ENCODE measurements around the gene DNAJC5G.
"Not testable (repeated sequence)": the region's sequence is repeated elsewhere in the genome, so short reads cannot be mapped to it uniquely, and the experiment has no call there.

DNAJC5G gene

GRCh38 chr2:27270131-27270530, 5.1 kb upstream of the DNAJC5G start:
- DNase-seq (ENCODE audit: insufficient read length) (no peak), FAIRE-seq (no peak)
- TF ChIP-seq POLR2AphosphoS5 (IDR thresholded peaks at IDR 0.05; ENCODE audit: low read depth, low read length) (no peak), POLR2A (IDR thresholded peaks at IDR 0.05; ENCODE audit: low read depth, low read length) (no peak), TAF1 (IDR thresholded peaks at IDR 0.05; ENCODE audit: borderline replicate concordance, low read depth, low read length) (no peak)

GRCh38 chr2:27270670-27271069, 4.6 kb upstream of the DNAJC5G start:
- TF ChIP-seq POLR2AphosphoS5 (IDR thresholded peaks at IDR 0.05; ENCODE audit: low read depth, low read length), result no peak
- TF ChIP-seq POLR2A (IDR thresholded peaks at IDR 0.05; ENCODE audit: low read depth, low read length), result no peak
- no peak for TF ChIP-seq TAF1 (IDR thresholded peaks at IDR 0.05; ENCODE audit: borderline replicate concordance, low read depth, low read length)
- no peak for DNase-seq (ENCODE audit: insufficient read length)
- no peak for FAIRE-seq

DNA sequence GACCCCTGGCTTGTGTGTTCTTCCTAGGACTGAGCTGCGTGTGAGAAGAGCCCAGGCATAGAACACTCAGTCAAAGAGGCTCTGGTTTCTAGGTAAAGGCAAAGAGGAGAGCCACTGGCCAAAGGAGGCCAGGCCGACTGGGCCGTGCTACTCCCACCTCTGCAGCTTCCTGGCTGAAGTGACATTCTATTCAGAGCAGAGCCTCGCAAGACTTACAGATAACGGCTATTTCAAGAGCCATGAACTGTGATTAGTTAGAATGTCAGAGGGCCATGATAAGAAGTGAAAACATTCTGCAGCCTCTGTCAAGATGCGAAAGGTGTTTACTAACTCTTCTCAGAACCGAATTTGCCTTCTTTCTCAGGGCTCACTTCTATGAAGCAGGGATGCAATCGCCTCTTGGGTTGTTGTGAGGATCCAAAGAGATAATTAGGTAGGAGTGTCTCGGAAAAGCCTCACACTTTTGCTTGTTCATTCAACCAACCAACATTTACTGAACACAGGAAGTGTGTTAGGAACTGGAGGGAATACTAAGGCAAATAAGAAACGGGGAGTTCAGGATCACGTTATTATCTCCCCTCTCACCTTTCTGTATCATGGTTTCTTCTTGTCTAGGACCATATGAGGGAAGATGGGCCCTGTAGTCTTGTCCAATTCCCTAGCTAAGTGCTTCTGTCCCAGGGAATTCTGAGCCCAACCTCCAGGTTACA, 3.4 kb upstream of the DNAJC5G start:
- DNase-seq (ENCODE audit: insufficient read length) (no peak), FAIRE-seq (no peak)
- TF ChIP-seq POLR2AphosphoS5 (IDR thresholded peaks at IDR 0.05; ENCODE audit: low read depth, low read length) (no peak), POLR2A (IDR thresholded peaks at IDR 0.05; ENCODE audit: low read depth, low read length) (no peak), TAF1 (IDR thresholded peaks at IDR 0.05; ENCODE audit: borderline replicate concordance, low read depth, low read length) (no peak)

DNA sequence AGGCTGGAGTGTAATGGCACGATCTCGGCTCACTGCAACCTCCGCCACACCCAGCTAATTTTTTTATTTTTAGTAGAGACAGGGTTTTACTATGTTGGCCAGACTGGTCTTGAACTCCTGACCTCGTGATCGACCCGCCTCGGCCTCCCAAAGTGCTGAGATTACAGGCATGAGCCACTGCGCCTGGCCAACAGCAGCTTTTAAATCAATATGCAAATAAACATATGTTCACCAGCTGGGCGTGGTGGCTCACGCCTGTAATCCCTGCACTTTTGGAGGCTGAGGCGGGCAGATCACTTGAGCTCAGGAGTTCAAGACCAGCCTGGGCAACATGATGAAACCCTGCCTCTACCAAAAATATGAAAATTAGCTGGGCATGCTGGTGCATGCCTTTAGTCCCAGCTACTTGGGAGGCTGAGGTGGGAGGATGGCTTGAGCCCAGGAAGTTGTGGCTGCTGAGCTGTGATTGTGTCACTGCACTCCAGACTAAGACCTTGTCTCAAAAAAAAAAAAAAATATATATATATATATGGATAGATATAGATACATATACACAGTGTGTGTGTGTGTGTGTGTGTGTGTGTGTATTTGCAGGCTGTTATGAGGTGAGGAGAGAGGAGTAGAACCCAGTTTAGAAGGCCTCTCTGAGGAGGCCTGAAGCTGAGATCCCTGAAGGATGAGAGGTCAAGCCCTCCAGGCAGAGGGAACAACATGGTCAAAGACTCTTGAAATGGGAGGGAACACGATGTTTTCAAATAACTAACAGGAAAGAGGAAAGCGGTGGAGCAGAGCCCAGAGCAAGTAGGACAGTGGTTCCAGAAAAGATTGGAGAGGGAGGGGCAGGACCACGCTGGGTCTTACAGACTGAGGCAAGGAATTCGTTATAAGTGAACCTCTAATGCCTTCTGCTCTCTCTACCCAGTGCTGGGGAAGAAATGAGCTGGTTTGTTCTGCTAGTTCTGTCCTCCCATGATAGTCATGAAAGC, 2.4 kb upstream of the DNAJC5G start:
- not testable (repeated sequence) for FAIRE-seq; DNase-seq (ENCODE audit: insufficient read length)

GRCh38 chr2:27278010-27278409, 2.8 kb downstream of the DNAJC5G start:
- TF ChIP-seq TAF1 (IDR thresholded peaks at IDR 0.05; ENCODE audit: borderline replicate concordance, low read depth, low read length) (no peak), POLR2AphosphoS5 (IDR thresholded peaks at IDR 0.05; ENCODE audit: low read depth, low read length) (no peak), POLR2A (IDR thresholded peaks at IDR 0.05; ENCODE audit: low read depth, low read length) (no peak)
- FAIRE-seq, result no peak
- no peak for DNase-seq (ENCODE audit: insufficient read length)

DNA sequence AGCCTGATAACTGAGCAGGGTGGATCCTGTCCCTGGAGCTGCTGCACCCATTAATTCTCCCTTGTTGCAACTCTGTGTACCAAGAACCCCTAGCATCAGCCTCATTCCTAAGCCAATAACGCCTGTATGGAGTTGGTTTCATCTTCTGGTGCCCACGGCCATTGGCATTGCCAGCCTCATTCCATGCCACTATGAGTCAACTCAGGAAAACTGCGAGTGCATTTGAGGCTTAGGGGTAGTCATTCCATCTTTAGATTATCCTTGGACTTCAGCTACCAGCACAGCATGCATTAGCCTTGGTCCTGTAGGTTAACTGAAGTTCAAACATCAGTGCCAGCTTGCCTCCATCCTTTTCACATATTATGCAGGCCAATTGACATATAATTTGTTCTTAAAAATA, 5.6 kb downstream of the DNAJC5G start:
- DNase-seq (ENCODE audit: insufficient read length), result no peak
- no peak for FAIRE-seq
- no peak for TF ChIP-seq POLR2A (IDR thresholded peaks at IDR 0.05; ENCODE audit: low read depth, low read length)
- no peak for TF ChIP-seq TAF1 (IDR thresholded peaks at IDR 0.05; ENCODE audit: borderline replicate concordance, low read depth, low read length)
- no peak for TF ChIP-seq POLR2AphosphoS5 (IDR thresholded peaks at IDR 0.05; ENCODE audit: low read depth, low read length)

DNA sequence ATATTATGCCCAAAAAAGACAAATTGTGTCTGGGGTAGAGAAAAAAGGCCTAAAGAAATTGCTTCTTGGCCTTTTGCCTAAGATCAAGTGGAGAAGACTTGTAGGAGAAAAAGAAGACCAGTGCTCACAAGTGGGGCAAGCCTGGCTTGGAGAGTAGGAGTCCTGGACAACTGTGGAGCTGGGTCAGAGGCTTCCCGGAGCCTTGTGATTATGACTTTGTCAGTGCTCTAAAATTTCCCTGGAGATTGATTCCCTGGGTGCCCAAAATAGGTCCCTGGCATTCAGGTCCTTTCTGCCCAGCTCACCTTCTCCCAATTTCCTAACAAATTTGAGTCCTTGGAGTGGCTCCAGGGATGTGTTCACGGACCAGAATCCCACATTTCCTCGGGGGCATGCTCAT, 6.2 kb downstream of the DNAJC5G start:
- FAIRE-seq (no peak), DNase-seq (ENCODE audit: insufficient read length) (no peak)
- no peak for TF ChIP-seq POLR2AphosphoS5 (IDR thresholded peaks at IDR 0.05; ENCODE audit: low read depth, low read length)
- no peak for TF ChIP-seq POLR2A (IDR thresholded peaks at IDR 0.05; ENCODE audit: low read depth, low read length)
- TF ChIP-seq TAF1 (IDR thresholded peaks at IDR 0.05; ENCODE audit: borderline replicate concordance, low read depth, low read length), result no peak

DNA sequence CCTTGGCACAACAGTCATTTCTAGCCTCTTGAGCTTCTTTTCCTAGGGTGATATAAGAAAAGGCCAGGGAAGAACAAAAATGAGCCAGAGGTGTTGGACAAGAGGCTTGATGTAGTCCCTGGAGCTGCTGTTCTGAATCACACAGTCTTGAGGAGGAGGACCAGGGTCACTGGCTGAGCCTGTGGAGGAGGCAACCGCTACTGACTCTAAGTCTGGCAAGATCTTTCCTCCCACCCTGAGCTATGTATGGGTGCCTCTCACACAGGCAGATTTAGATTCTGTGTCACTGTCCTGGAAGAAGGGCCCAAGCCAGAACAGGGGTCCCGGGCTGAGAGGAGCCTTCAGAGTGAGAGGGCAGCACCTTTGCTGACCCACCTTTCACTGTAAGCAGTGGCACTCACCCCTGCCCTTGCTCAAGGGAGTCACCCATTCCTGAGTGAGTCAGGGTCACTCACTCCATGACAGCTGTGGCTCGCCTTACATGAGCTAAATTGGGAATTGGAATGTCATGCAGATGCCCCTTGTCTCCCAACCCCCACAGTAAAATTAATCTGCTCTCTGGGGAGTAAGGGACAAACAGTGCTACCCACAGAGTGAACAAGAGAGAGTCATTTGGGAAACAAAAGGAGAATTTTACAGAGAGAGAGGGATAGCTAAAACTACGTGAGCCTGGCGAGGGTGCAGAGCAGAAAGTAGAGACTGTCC, 6.8 kb downstream of the DNAJC5G start, which contains the start of gene TRIM54:
TSS of gene TRIM54 (plus strand) at position 575 of the 705 bp plus-strand sequence. CDS start 303 bp downstream, outside the sequence.
- TF ChIP-seq TAF1 (IDR thresholded peaks at IDR 0.05; ENCODE audit: borderline replicate concordance, low read depth, low read length) (no peak), POLR2AphosphoS5 (IDR thresholded peaks at IDR 0.05; ENCODE audit: low read depth, low read length) (no peak), POLR2A (IDR thresholded peaks at IDR 0.05; ENCODE audit: low read depth, low read length) (no peak)
- no peak for DNase-seq (ENCODE audit: insufficient read length)
- no peak for FAIRE-seq

GRCh38 chr2:27282892-27283291, 7.7 kb downstream of the DNAJC5G start:
- DNase-seq (ENCODE audit: insufficient read length), result no peak
- no peak for TF ChIP-seq TAF1 (IDR thresholded peaks at IDR 0.05; ENCODE audit: borderline replicate concordance, low read depth, low read length)
- TF ChIP-seq POLR2AphosphoS5 (IDR thresholded peaks at IDR 0.05; ENCODE audit: low read depth, low read length), result no peak
- TF ChIP-seq POLR2A (IDR thresholded peaks at IDR 0.05; ENCODE audit: low read depth, low read length), result no peak

DNA sequence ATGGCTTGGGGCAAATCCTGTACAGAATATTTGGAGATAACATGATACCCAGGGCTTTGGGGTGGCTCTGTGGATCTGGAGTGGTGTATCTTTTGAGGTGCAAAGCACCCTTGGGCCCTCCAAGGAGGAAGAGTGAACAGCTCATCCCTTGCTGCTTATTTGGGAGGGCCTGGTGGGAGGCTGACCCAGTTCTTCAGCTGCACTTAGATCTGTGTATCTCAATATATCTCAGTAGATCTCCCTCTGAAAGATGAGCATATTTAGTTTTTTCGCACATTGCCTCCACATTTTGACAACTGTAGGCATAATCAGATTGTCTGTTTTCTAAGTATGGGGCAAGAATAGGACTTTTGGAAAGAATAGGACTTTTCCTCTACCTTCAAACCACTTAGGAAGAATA, 9.8 kb downstream of the DNAJC5G start:
- FAIRE-seq (no peak), DNase-seq (ENCODE audit: insufficient read length) (no peak)
- TF ChIP-seq POLR2A (IDR thresholded peaks at IDR 0.05; ENCODE audit: low read depth, low read length) (no peak), POLR2AphosphoS5 (IDR thresholded peaks at IDR 0.05; ENCODE audit: low read depth, low read length) (no peak), TAF1 (IDR thresholded peaks at IDR 0.05; ENCODE audit: borderline replicate concordance, low read depth, low read length) (no peak)

More at GRCh38 chr2:27282892-27283291, 7.7 kb downstream of the DNAJC5G start:
- no peak for FAIRE-seq

- FAIRE-seq (no peak), DNase-seq (ENCODE audit: insufficient read length) (no peak)
- no peak for TF ChIP-seq POLR2A (IDR thresholded peaks at IDR 0.05; ENCODE audit: low read depth, low read length)
- TF ChIP-seq POLR2AphosphoS5 (IDR thresholded peaks at IDR 0.05; ENCODE audit: low read depth, low read length), result no peak
- no peak for TF ChIP-seq TAF1 (IDR thresholded peaks at IDR 0.05; ENCODE audit: borderline replicate concordance, low read depth, low read length)
Measured at GRCh38 chr2:27285481-27285880, 10.2 kb downstream of the DNAJC5G start.

All from GM12892 (cell line).